NCI-H1417 (cell line): ENCODE results near the gene CEP85L.
"Not testable (repeated sequence)": the region's sequence is repeated elsewhere in the genome, so short reads cannot be mapped to it uniquely, and the experiment has no call there.

Experiments used
- DNase-seq, 3 experiments: peaks; one replicate each; lab custom pipeline; 2025; lab: John Stamatoyannopoulos, UW

Gene CEP85L

GRCh38 chr6:118495485-118496280, 155.7 kb downstream of the CEP85L start:
- no peak for DNase-seq

- no peak for DNase-seq
Measured at GRCh38 chr6:118494091-118494490, 157.3 kb downstream of the CEP85L start.

- DNase-seq: no peak
Measured at GRCh38 chr6:118489990-118490389, 161.4 kb downstream of the CEP85L start.

GRCh38 chr6:118488631-118489030, 162.8 kb downstream of the CEP85L start:
- no peak for DNase-seq

GRCh38 chr6:118485601-118486550, 165.5 kb downstream of the CEP85L start:
- no peak for DNase-seq

- no peak for DNase-seq
Measured at GRCh38 chr6:118476551-118476950, 174.8 kb downstream of the CEP85L start.

GRCh38 chr6:118473266-118473665, 178.1 kb downstream of the CEP85L start:
- no peak for DNase-seq

- peak in 1 of 3 experiments; percentile 65 for DNase-seq
Measured at GRCh38 chr6:118469468-118469867, 181.9 kb downstream of the CEP85L start.

- peak; percentile 29 to 96 (median 77) for DNase-seq
Measured at GRCh38 chr6:118468682-118469465, 182.5 kb downstream of the CEP85L start.

- DNase-seq: no peak
Measured at GRCh38 chr6:118467181-118467580, 184.2 kb downstream of the CEP85L start.

GRCh38 chr6:118464620-118465019, 186.8 kb downstream of the CEP85L start:
- no peak for DNase-seq

GRCh38 chr6:118460958-118461470, 190.4 kb downstream of the CEP85L start:
- DNase-seq: no peak

- DNase-seq: no peak
Measured at GRCh38 chr6:118456982-118457381, 194.4 kb downstream of the CEP85L start.

- no peak for DNase-seq
Measured at GRCh38 chr6:118451839-118452238, 199.6 kb downstream of the CEP85L start.

GRCh38 chr6:118444796-118445195, 206.6 kb downstream of the CEP85L start:
- DNase-seq: no peak

- no peak for DNase-seq
Measured at GRCh38 chr6:118436482-118436881, 214.9 kb downstream of the CEP85L start.

GRCh38 chr6:118434147-118434546, 217.2 kb downstream of the CEP85L start:
- not testable (repeated sequence) for DNase-seq

GRCh38 chr6:118421312-118421711, 230.1 kb downstream of the CEP85L start:
- not testable (repeated sequence) for DNase-seq

- DNase-seq: no peak
Measured at GRCh38 chr6:118419448-118420394, 231.7 kb downstream of the CEP85L start.
